Neural cell (in vitro differentiated cells): ENCODE data around the gene ITGA8.

Experiments
- EP300 ChIP-seq: fragments of 450-650 bp; conservative IDR thresholded peaks from 2 replicates; pipeline ENCODE4 v1.6.1; 2014; ENCODE audit warnings: antibody characterized with exemption, mild to moderate bottlenecking, moderate library complexity; ENCODE audit not compliant: poor library complexity, severe bottlenecking
- EZH2 ChIP-seq: fragments of 200-600, 300-800 bp; shearing (Covaris generic), sonication (generic); IDR thresholded peaks from 2 replicates; pipeline ENCODE4 v1.6.1; 2014; ENCODE audit warnings: antibody characterized with exemption, low read length, borderline replicate concordance, mild to moderate bottlenecking; ENCODE audit not compliant: insufficient read depth, poor library complexity, severe bottlenecking
- MXI1 ChIP-seq: fragments of 450-650 bp; conservative IDR thresholded peaks from 2 replicates; pipeline ENCODE4 v1.6.1; 2014; ENCODE audit warnings: antibody characterized with exemption, mild to moderate bottlenecking; ENCODE audit not compliant: poor library complexity, severe bottlenecking
- POLR2AphosphoS5 ChIP-seq: IDR thresholded peaks from 2 replicates; pipeline ENCODE4 v1.6.1; 2012
- RAD21 ChIP-seq: fragments of 450-650 bp; conservative IDR thresholded peaks from 2 replicates; pipeline ENCODE4 v1.6.1; 2014; ENCODE audit warnings: antibody characterized with exemption, mild to moderate bottlenecking, moderate library complexity
- SMC3 ChIP-seq: fragments of 450-650 bp; conservative IDR thresholded peaks from 2 replicates; pipeline ENCODE4 v1.6.1; 2014; ENCODE audit warnings: antibody characterized with exemption, mild to moderate bottlenecking, moderate library complexity; ENCODE audit not compliant: poor library complexity
- TAF1 ChIP-seq: IDR thresholded peaks from 2 replicates; pipeline ENCODE4 v1.6.1; 2012; ENCODE audit warnings: low read depth
- TF ChIP-seq, protein P1 (sequence below): fragments of 450-650 bp; IDR thresholded peaks from 2 replicates; pipeline ENCODE4 v1.5.1; 2014; ENCODE audit warnings: antibody characterized with exemption, mild to moderate bottlenecking, moderate library complexity; ENCODE audit not compliant: poor library complexity, severe bottlenecking
- TF ChIP-seq, protein P2 (sequence below): IDR thresholded peaks from 2 replicates; pipeline ENCODE4 v1.6.1; 2012; ENCODE audit warnings: borderline replicate concordance

DNA sequence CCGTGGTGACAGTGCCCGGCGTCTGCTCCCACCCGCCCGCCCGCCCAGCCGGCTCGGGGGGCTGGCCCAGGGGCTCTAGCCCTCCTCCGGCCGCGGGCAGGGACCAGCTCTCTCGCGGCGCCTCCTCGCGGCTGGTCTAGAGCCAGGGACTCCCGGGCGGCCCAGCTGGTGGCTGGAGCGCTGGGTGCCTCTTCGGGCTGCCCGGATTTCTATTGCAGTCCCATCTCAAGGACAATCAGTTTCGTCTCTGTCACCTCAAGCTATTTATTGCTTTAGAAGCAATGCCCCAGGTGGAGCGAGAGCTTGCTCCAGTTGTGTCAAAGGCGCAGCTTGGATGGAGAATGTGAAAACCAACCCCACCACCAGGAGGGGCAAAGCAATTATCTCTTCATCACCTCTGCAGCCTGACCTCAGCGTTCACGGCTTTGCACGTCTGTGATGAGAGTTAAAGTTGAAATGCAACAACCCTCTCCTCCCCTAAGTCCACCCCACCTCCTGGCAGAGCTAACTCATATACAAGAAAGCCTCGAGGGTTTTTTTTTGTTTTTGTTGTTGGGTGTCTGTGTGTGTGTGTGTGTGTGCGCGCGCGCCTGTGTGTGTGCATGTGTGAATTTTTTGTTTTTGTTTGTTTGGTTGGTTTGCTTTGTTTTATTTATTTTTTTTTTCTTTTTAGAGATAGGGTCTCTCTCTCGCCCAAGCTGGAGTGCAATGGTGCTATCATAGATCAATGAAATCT lies at the start of gene ITGA8:
- TF ChIP-seq, protein P1, sequence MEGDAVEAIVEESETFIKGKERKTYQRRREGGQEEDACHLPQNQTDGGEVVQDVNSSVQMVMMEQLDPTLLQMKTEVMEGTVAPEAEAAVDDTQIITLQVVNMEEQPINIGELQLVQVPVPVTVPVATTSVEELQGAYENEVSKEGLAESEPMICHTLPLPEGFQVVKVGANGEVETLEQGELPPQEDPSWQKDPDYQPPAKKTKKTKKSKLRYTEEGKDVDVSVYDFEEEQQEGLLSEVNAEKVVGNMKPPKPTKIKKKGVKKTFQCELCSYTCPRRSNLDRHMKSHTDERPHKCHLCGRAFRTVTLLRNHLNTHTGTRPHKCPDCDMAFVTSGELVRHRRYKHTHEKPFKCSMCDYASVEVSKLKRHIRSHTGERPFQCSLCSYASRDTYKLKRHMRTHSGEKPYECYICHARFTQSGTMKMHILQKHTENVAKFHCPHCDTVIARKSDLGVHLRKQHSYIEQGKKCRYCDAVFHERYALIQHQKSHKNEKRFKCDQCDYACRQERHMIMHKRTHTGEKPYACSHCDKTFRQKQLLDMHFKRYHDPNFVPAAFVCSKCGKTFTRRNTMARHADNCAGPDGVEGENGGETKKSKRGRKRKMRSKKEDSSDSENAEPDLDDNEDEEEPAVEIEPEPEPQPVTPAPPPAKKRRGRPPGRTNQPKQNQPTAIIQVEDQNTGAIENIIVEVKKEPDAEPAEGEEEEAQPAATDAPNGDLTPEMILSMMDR, result peak; percentile 61
- no peak for TF ChIP-seq RAD21
- TF ChIP-seq, protein P2, sequence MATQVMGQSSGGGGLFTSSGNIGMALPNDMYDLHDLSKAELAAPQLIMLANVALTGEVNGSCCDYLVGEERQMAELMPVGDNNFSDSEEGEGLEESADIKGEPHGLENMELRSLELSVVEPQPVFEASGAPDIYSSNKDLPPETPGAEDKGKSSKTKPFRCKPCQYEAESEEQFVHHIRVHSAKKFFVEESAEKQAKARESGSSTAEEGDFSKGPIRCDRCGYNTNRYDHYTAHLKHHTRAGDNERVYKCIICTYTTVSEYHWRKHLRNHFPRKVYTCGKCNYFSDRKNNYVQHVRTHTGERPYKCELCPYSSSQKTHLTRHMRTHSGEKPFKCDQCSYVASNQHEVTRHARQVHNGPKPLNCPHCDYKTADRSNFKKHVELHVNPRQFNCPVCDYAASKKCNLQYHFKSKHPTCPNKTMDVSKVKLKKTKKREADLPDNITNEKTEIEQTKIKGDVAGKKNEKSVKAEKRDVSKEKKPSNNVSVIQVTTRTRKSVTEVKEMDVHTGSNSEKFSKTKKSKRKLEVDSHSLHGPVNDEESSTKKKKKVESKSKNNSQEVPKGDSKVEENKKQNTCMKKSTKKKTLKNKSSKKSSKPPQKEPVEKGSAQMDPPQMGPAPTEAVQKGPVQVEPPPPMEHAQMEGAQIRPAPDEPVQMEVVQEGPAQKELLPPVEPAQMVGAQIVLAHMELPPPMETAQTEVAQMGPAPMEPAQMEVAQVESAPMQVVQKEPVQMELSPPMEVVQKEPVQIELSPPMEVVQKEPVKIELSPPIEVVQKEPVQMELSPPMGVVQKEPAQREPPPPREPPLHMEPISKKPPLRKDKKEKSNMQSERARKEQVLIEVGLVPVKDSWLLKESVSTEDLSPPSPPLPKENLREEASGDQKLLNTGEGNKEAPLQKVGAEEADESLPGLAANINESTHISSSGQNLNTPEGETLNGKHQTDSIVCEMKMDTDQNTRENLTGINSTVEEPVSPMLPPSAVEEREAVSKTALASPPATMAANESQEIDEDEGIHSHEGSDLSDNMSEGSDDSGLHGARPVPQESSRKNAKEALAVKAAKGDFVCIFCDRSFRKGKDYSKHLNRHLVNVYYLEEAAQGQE, result no peak
- TF ChIP-seq EP300, result no peak
- TF ChIP-seq SMC3, result peak; percentile 21
- TF ChIP-seq POLR2AphosphoS5, result no peak
- no peak for TF ChIP-seq EZH2
- TF ChIP-seq TAF1, result no peak
- no peak for TF ChIP-seq MXI1
